ENCODE results near the gene ENO1.
"Not testable (repeated sequence)": the region's sequence is repeated elsewhere in the genome, so short reads cannot be mapped to it uniquely, and the experiment has no call there.

The ENO1 gene

DNA sequence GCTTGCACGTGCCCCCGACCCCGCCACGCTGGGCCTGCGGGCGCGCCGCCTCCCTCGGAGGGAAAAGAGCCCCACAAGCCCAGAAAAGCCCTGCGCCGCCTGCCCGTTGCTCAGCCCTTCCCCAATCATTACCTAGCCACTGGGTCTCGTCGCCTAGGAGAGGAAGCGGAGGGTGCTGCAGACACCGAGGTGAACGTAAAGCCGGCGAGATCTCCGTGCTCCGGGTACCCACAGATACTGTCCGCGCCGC lies at the start of gene ENO1:
TSS of gene ENO1 (minus strand) at position 239 of the 250 bp plus-strand sequence. CDS start 3,778 bp downstream, outside the sequence.
- DNase-seq = no peak

DNA sequence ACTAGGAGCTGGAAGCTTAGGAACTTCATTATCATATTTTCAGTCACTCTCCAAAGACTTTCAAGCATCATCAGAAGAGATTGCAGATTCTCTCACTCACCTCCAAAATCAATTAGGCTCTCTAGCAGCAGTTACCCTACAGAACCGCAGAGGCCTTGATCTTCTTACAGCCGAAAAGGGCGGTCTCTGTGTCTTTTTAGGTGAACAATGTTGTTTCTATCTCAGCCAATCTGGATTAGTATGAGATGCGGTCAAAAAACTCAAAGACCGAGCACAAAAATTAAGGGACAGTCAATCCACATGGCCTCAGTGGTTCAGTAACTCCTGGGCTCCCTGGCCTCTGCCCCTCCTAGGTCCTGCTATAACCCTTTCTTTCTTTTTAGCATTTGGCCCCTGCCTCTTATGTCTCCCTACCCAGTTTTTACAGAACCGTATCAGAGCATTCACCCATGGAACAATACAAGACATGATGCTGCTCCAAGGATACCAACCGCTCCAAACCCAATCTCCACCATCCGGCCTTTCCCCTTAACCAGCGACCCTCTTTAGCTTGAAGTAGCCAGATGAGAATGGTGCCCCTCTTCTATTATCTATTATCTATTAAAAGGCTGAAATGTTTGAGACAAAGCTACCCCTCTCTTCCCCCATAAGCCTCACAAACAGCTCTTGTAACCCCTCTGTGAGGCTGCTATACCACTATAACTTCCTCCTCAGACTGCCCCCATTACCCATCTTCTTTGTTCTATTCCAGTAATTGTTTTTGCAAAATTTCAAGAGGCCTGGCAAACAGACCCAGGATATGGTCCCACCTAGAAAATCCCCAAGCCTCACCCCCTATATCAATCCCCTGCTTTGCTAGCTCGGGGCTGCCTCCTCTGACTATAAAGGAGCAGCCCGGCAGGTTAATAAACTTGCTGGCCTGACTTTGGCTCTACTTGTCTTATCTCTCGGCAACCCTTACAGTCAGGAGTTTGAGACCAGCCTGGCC lies 48.5 kb upstream of the ENO1 start:
- DNase-seq = no peak

DNA sequence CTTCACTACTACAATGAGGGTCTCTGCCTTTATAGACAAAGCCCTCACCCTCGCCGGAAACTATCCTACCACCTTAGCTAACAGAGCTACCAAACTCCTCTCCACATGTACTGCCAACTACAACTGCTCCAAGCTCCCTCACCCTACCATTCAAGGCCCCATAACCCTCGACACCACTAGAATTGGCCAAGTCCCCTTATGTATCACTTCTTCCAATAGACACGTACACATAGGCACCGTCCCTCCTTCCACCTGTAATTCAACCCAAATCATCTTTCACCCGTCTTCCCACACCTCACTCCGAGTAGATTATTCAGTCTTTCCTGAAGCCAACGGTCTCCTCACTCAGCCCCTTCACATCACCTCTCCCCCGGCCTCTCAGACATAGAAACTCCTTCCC lies 47.5 kb upstream of the ENO1 start:
- no peak for DNase-seq

DNA sequence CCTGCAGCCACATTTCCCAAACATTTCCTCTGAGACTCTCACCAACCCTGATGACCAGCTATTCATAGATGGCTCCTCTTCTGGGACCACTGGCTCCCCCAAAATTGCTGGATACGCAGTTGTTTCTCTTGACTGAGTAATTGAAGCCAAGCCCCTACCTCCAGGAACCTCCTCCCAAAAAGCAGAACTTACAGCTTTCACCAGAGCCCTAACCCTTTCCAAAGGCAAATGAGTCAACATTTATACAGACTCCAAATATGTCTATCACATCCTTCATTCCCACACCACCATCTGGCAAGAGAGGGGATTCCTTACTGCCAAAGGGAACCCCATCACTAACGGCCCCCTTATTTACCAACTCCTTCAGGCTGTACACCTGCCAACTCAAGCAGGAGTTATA lies 46.9 kb upstream of the ENO1 start:
- no peak for DNase-seq

DNA sequence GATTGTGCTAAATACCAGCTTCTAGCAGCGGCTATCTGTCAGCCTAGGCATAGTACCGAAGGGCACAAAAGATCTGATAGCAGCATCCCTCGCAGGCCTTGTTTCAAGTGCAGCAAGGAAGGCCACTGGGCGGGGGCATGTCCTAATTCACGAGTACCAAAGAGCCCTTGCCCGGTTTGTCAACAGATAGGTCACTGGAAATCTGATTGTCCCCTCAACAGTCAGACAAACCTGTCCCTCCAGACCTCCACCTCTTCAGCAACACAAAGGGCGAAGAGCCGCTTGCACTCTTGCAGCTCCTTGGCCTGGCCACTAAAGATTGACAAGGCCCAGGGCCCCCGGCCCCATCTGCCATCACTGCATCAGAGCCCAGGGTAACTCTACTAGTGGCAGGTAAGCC lies 44.5 kb upstream of the ENO1 start:
- no peak for DNase-seq

- not testable (repeated sequence) for DNase-seq
Measured at GRCh38 chr1:8917536-8917935, 39.0 kb upstream of the ENO1 start.

- DNase-seq = no peak
Measured at GRCh38 chr1:8915446-8915845, 37.0 kb upstream of the ENO1 start.

DNA sequence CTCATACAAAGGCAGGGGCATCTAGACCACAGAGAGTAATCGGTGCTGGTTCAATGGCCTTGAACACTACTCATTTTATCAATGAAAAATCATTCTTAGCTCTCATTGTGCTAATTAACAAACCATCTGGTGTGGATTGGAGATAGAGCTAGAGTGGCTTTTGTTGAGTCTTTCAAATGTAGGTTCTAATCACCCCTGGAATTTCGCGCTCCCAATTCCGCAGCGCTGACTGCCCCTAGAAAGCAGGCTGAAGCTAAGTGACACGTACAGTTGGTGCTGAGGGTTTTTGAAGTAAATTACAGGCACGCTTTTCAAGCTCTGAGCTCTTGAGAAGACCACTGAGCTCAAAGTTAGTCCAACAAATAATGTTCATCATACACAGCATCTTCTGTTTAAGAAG lies 36.0 kb upstream of the ENO1 start:
- no peak for DNase-seq

DNA sequence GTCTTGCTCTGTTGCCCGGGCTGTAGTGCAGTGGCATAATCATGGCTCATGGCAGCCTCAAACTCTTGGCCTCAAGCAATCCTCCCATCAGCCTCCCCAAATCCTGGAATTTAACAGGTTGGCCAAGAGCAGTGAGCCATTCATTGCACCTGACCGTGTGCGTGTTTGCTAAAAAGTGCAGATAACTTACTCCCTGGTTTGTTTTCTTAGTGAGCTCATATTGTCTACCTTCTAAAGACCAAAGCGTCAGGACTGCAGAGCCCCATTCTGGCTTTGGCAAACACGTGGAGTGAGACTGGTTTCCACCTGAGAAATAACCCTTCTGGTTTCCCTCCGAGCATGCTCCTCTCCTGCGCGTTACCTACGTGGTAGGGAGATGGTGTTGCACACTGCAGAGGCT lies 35.0 kb upstream of the ENO1 start:
- DNase-seq = no peak

DNA sequence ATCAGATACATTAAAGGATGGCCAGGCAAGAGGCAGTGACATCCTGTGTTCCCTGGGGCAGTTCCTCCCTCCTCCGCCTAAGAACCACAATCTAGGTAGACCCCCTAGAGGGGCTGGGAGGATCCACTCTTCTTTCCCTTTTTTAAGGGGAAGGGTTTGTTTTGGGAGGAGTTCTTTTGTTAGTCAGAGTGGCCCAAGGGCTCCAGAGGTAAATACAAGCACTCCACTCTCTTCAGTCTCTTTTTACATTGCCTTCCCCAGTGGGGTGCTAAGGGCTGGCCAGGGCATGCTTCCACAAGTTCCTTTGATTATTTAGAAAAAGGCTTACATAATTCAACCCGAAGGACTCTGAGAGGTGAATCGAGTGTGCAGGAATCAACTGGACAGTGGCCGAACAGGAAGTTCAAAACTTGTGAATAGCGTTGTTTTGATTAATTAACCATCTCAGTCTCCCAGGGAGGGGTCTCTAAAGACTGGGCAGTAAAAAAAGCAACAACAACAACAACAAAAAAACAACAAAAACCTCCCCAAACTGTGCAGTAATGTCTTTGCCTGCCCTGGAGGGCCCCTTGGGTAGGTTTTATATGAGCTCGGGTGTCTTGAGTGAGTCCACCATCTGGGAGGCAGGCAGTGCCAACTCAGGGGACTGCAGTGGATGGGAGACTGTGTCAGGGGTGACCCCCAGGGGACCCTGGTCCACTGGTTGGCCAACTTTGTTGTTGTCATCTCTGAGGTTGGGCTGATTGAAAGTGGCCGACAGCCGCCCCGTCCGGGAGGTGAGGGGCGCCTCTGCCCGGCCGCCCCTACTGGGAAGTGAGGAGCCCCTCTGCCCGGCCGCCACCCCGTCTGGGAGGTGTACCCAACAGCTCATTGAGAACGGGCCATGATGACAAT lies 33.2 kb upstream of the ENO1 start:
- no peak for DNase-seq

DNA sequence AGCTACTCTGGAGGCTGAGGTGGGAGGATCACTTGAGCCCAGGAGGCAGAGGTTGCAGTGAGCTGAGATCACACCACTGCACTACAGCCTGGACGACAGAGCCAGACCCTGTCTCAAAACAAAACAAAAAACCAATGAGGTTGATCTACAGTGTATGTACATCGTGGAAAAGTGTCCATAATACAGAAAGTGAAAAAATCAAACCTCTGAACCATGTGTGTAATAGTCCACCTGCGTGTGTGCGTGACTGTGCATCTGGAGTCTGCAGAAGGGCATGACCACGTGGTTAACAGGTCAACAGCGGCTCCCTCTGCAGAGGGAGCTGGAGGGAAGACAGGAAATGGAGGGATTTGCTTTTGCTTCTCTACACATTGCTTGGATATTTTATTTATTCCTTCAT lies 32.4 kb upstream of the ENO1 start:
- no peak for DNase-seq

DNA sequence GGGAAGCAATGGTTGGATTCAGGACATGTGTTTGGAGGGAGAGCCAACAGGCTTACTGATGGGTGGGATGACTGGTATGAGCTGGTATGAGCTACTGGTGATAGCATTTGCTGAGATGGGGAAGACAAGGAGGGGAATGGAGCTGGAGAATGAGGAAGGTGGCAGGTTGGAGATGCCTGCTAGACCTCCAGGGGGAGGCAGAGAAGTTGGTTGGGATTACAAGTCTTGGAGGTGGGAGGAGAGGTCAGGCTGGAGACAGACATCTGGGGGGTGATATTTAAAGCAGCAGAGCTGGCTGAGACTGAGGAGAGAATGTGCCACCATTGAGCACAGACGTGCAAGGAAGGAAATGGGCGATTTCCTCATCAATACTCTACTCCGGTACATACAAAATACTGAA lies 31.8 kb upstream of the ENO1 start:
- DNase-seq = no peak

GRCh38 chr1:8908388-8909151 lies 30.1 kb upstream of the ENO1 start:
- DNase-seq = no peak

DNA sequence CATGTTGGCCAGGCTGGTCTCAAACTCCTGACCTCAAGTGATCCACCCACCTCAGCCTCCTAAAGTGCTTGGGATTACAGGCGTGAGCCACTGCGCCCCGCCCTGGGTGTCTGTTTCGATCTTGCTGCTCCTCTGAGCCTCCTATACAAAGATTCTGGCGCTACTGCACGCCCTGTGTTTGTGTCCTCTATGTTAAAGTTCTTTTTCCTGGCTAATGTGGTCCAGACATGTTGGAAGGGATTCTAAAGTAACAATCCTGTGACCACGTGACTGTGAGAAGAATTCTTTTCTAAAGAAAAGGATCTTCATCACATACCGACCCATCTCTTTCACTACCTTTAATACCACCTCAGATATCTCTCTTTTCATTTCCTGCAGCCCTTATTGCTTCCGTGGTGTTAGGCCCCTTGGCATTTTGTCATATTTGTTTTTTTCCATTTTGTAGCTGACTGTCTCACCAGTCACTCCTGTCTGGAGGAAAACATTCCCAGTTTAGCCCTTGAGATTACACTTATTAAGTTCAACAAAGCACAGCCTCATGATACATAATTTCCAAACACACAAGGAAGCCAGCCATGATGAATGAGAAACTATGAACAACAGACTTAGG lies 27.2 kb upstream of the ENO1 start:
- DNase-seq = peak; percentile 51

DNA sequence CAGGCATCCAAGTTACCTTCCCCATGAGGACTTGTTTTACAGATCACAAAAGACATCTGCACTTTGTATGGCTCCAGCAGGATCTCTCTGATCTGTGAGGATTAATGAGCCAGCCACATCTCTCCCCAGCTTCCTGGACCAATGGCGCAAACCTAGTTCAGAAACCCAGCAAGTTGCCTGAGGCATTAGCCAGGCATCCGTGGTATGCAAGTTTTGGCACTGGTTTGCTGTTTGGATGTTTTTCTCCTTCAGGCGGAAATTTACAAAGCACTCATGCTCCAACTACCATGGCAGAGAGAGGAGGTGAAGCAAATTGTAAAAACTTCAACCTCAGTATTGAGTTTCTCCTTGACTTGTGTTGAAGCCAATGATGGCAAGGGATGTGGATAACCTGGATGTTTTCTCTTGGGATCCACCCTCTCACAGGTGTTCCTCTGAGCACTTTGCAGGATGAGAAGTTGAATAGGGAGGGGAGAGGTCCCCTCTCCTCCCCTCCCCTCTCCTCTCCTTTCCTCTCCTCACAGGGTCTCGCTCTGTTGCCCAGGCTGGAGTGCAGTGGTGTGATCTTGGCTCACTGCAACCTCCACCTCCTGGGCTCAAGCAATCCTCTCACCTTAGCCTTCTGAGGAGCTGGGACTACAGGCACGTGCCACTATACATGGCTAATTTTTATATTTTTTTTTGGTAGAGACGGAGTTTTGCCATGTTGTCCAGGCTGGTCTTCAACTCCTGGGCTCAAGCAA lies 25.6 kb upstream of the ENO1 start:
- peak; percentile 39 for DNase-seq

DNA sequence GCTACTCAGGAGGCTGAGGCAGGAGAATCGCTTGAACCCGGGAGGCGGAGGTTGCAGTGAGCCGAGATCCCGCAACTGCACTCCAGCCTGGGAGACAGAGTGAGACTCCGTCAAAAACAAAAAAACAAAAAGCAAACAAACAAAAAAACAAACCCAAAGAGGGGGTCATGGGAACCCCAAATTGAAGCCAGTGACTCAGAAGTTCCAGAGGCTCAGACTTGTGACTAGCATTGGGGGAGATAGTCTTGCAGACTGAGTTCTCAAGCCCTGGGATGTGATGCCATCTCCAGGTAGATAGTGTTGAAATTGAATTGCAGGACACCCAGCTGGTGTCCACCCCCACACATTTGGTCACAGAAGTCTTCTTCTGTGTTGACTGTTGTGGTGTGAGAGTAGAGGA lies 24.9 kb upstream of the ENO1 start:
- no peak for DNase-seq

- no peak for DNase-seq
Measured at GRCh38 chr1:8902765-8903164, 24.3 kb upstream of the ENO1 start.

DNA sequence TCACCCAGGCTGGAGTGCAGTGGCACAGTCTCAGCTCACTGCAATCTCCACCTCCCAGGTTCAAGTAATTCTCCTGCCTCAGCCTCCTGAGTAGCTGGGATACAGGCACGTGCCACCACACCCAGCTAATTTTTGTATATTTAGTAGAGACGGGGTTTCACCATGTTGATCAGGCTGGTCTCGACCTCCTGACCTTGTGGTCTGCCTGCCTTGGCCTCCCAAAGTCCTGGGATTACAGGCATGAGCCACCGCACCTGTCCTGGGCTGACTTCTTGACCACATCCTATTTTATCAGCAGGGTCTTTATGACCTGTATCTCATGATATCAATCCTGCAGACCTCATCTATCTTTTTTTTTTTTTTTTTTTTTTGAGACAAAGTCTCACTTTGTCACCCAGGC lies 22.2 kb upstream of the ENO1 start:
- not testable (repeated sequence) for DNase-seq

DNA sequence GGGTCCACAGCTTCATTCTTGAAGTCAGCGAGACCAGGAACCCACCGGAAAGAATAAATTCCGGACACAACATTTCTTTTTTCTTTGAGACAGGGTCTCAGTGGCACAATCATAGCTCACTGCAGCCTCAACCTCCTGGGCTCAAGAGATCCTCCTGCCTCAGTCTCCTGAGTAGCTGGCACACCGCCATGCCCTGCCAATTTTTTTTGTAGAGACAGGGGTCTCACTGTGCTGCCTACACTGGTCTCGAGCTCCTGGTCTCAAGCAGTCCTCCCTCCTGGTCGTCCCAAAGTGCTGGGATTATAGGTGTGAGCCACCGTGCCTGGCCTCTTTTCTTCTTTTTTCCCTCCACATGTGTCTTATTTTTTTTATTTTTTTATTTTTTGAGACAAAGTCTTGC lies 20.6 kb upstream of the ENO1 start:
- DNase-seq = no peak

DNA sequence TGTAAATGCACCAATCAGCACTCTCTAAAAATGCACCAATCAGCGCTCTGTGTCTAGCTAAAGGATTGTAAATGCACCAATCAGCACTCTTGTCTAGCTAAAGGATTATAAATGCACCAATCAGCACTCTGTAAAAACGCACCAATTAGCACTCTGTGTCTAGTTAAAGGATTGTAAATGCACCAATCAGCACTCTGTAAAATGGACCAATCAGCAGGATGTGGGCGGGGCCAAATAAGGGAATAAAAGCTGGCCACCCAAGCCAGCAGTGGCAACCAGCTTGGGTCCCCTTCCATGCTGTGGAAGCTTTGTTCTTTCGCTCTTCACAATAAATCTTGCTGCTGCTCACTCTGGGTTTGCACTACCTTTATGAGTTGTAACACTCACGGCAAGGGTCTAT lies 19.9 kb upstream of the ENO1 start:
- not testable (repeated sequence) for DNase-seq

DNA sequence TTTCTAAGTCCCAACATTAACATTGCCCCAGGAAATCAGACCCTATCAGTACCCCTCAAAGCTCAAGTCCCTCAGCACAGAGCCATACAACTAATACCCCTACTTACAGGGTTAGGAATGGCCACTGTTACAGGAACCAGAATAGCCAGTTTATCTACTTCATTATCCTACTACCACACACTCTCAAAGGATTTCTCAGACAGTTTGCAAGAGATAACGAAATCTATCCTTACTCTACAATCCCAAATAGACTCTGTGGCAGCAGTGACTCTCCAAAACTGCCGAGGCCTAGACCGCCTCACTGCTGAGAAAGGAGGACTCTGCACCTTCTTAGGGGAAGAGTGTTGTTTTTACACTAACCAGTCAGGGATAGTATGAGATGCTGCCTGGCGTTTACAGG lies 19.0 kb upstream of the ENO1 start:
- not testable (repeated sequence) for DNase-seq

DNA sequence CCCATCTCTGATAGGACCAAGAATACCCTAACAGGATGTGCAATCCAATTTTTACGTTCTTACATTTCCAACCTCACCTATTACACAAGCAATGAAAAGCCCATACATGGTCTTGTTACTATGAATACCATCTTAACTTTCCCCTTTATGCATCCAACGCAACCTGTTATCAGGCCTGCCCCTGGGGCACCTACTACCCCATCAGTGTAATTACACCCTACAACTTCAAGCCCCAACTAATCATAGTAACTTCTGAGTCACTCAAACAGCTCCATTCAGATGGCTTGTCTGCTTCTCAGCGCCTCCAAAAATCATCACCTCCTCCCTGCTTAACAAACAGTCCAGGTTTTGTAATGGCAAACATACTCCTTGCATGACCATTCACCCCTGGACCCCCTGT lies 18.3 kb upstream of the ENO1 start:
- DNase-seq = not testable (repeated sequence)

Measured in femur (tissue), 1 donor.